B cell (primary cell): ENCODE data around the gene AMER3. TPM values are rescaled to one million over a fixed set of nuclear protein-coding genes. Genes with fewer than 3 reads are reported as not detected.

Source experiments
- ATAC-seq: fragments of 200-7000 bp; cut with Tn5 transposase; one replicate; pipeline ENCODE4 v1.10.0; 2021; ENCODE audit warnings: low read depth, mild to moderate bottlenecking, moderate number of reproducible peaks, moderate library complexity
- CTCF ChIA-PET: fragments of 350-600 bp; sonication (Branson Sonifier 250); formaldehyde crosslinking; loops from one replicate; lab custom pipeline; 2021; ENCODE audit warnings: antibody characterized with exemption, inconsistent platforms; lab: Charles Lee
- POLR2A ChIA-PET: fragments of 350-600 bp; sonication (Branson Sonifier 250); formaldehyde crosslinking; loops from one replicate; lab custom pipeline; 2021; ENCODE audit warnings: antibody characterized with exemption; lab: Charles Lee
- DNase-seq: peaks from one replicate; pipeline ENCODE4 v3.0.0; 2013
- H2AFZ ChIP-seq: 2 replicates; pipeline ENCODE4 v1.6.1; 2012; ENCODE audit warnings: mild to moderate bottlenecking, low read depth, low read length; ENCODE audit not compliant: insufficient read depth, poor library complexity, severe bottlenecking
- H3K27ac ChIP-seq, 2 donors: 1 replicate in 1 of 2; 2 replicates in 1 of 2; pipeline ENCODE4 v1.5.1; 2012 to 2013; ENCODE audit warnings: low read length in 2 of 2, mild to moderate bottlenecking in 2 of 2, moderate library complexity in 1 of 2
- H3K27me3 ChIP-seq, 4 experiments: fragments of 200-600 bp in 1 of 4; sonication (generic) in 1 of 4; replicated peaks in 1 of 4; 1 replicate in 2 of 4; 2 replicates in 2 of 4; pipeline versions ENCODE4 v1.6.1 to v1.7.0; 2013 to 2016; ENCODE audit warnings: low read length in 3 of 4, mild to moderate bottlenecking in 2 of 4, mixed read lengths in 1 of 4, moderate library complexity in 1 of 4; ENCODE audit not compliant: insufficient read depth in 4 of 4, control insufficient read depth in 3 of 4; ENCODE audit errors: control extremely low read depth in 1 of 4
- H3K36me3 ChIP-seq, 2 experiments: replicated peaks in 1 of 2; 1 replicate in 1 of 2; 2 replicates in 1 of 2; pipeline versions ENCODE4 v1.6.1 to v1.7.1; 2013; ENCODE audit warnings: low read length in 1 of 2; ENCODE audit not compliant: insufficient read depth in 2 of 2, control insufficient read depth in 1 of 2; ENCODE audit errors: control extremely low read depth in 1 of 2, extremely low read depth in 1 of 2
- H3K4me1 ChIP-seq, 2 donors: fragments of 200-600 bp in 1 of 2; sonication (generic) in 1 of 2; 1 replicate in 1 of 2; 2 replicates in 1 of 2; pipeline versions ENCODE4 v1.5.1 to v1.6.1; 2013 to 2017; ENCODE audit warnings: low read length in 2 of 2; ENCODE audit not compliant: control insufficient read depth in 2 of 2, insufficient read depth in 2 of 2
- H3K4me2 ChIP-seq: replicated peaks from 2 replicates; pipeline ENCODE3; 2012; ENCODE audit warnings: mild to moderate bottlenecking, low read depth, low read length; ENCODE audit not compliant: poor library complexity, severe bottlenecking
- H3K4me3 ChIP-seq, 5 experiments: fragments of 200-600 bp in 1 of 5; sonication (generic) in 1 of 5; 1 replicate in 3 of 5; 2 replicates in 2 of 5; pipeline versions ENCODE4 v1.5.1 to v1.7.0; 2011 to 2016; ENCODE audit warnings: low read length in 4 of 5, mild to moderate bottlenecking in 4 of 5, low read depth in 2 of 5, control low read depth in 1 of 5, moderate library complexity in 1 of 5; ENCODE audit not compliant: insufficient read depth in 1 of 5; ENCODE audit errors: control extremely low read depth in 1 of 5, extremely low read depth in 1 of 5
- H3K79me2 ChIP-seq: fragments of 200-600 bp; sonication (generic); one replicate; pipeline ENCODE4 v1.6.0; 2016; ENCODE audit warnings: low read length; ENCODE audit not compliant: control insufficient read depth, insufficient read depth
- H3K9ac ChIP-seq: fragments of 200-600 bp; sonication (generic); 2 replicates; pipeline ENCODE4 v1.6.1; 2017; ENCODE audit warnings: mild to moderate bottlenecking, low read length, moderate library complexity
- H3K9me3 ChIP-seq, 3 donors: one replicate each; pipeline versions ENCODE4 v1.6.1 to v1.7.1; 2013; ENCODE audit warnings: low read length in 2 of 3; ENCODE audit not compliant: control insufficient read depth in 2 of 3, insufficient read depth in 1 of 3; ENCODE audit errors: control extremely low read depth in 1 of 3
- H4K20me1 ChIP-seq: 2 replicates; pipeline ENCODE4 v1.6.0; 2012; ENCODE audit warnings: mild to moderate bottlenecking, low read length; ENCODE audit not compliant: insufficient read depth, control insufficient read depth, poor library complexity, severe bottlenecking
- H3K27ac Mint-ChIP-seq: one replicate; pipeline ENCODE4 v1.8.0; 2021; ENCODE audit warnings: mixed read lengths
- H3K27me3 Mint-ChIP-seq: one replicate; pipeline ENCODE4 v1.8.0; 2021; ENCODE audit warnings: mixed read lengths
- H3K4me1 Mint-ChIP-seq: one replicate; pipeline ENCODE4 v1.8.0; 2021; ENCODE audit warnings: mixed read lengths
- H3K4me3 Mint-ChIP-seq: one replicate; pipeline ENCODE4 v1.8.0; 2021; ENCODE audit warnings: mixed read lengths
- H3K9me3 Mint-ChIP-seq: one replicate; pipeline ENCODE4 v1.8.0; 2022; ENCODE audit warnings: mixed read lengths; ENCODE audit not compliant: insufficient read depth
- CTCF ChIP-seq: fragments of 200-600 bp; IDR thresholded peaks from one replicate; pipeline ENCODE4 v1.8.0; 2022; ENCODE audit warnings: antibody characterized with exemption, mild to moderate bottlenecking
- EZH2 ChIP-seq: IDR thresholded peaks from 2 replicates; pipeline ENCODE4 v1.6.1; 2012; ENCODE audit warnings: borderline replicate concordance, low read depth, mild to moderate bottlenecking, moderate library complexity, low read length; ENCODE audit not compliant: insufficient read depth, poor library complexity, severe bottlenecking
- WGBS: methylation state at CpG from one replicate; pipeline ENCODE4 v1.1.5; 2013; ENCODE audit warnings: missing lambda C conversion rate; ENCODE audit not compliant: insufficient coverage; 5-methylcytosine and 5-hydroxymethylcytosine counted together
- intact Hi-C: fragments of 100-400 bp; cut with micrococcal nuclease; formaldehyde crosslinking; loops from one replicate; pipeline ENCODE4 v1.10.0; 2022
- polyA plus RNA-seq: library from polyadenylated mRNA; depleted of rRNA; stranded (reverse); fragments of >200 nt; gene quantifications from 2 replicates; pipeline ENCODE4 v1.2.3, GENCODE V29; 2012
- total RNA-seq, 2 donors: library from RNA; stranded (reverse); fragments of 120-200 nt in 1 of 2; gene quantifications; 1 replicate in 1 of 2; 2 replicates in 1 of 2; pipeline versions ENCODE4 v1.2.3 to v1.2.4, GENCODE V29; 2013 to 2022

The AMER3 gene
- total and polyA plus RNA-seq, 2 donors (not counting 1 experiment from before 2014, with no cell fraction given): not detected

DNA sequence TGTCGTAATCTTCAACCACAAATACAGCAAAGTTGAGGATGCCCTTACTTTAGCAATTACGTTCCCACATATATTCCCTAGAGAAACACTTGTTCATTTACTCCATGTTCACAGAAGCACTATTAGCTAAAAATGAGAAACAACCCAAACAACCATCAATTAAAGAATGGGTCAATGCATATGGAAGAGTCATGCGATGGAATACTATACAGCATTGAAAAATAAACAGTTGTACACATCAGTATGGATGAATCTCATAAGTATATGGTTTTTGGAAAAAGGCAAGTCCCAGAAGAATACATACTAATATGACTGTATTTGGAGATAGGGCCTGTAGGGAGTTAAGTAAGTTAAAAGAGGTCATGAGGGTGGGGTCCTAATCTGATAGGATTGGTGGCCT is 20.1 kb upstream of the AMER3 start:
- no peak for ATAC-seq
- Histone ChIP-seq H4K20me1 (no peaks in the 10 kb centered on the region), H3K27ac (no peak overlapping the region), H3K4me2 (no peak overlapping the region), H3K27me3 (peaks cover 0 to 3% (median 0%) of the 10 kb centered on the region in 4 experiments), H3K79me2 (no peaks in the 10 kb centered on the region), H3K9me3 (peaks cover 0 to 12% (median 5%) of the 10 kb centered on the region in 3 donors), H3K4me1 (no peaks in the 10 kb centered on the region), H2AFZ (no peak overlapping the region), H3K36me3 (no peaks in the 10 kb centered on the region), H3K9ac (no peak overlapping the region), H3K4me3 (no peak overlapping the region)
- Mint-ChIP-seq H3K27me3 (peaks cover 7% of the 10 kb centered on the region), H3K27ac (no peak overlapping the region), H3K4me3 (no peak overlapping the region), H3K9me3 (peaks cover 5% of the 10 kb centered on the region), H3K4me1 (no peaks in the 10 kb centered on the region)
- CTCF ChIA-PET: no interaction called here
- intact Hi-C loops: no loop called here
- TF ChIP-seq EZH2 (no peak), CTCF (no peak)
- DNase-seq: no peak
- POLR2A ChIA-PET: no interaction called here
- WGBS: 100% methylated on average over 2 of the region's 3 CpGs

- TF ChIP-seq EZH2: no peak
- no peak for TF ChIP-seq CTCF
- peaks cover 16% of the 10 kb centered on the region for H3K27me3 Mint-ChIP-seq
- no peak overlapping the region for H3K4me3 Mint-ChIP-seq
- H3K27ac ChIP-seq: no peak overlapping the region
- no peak for ATAC-seq
- H3K79me2 ChIP-seq: no peaks in the 10 kb centered on the region
- peaks cover 0 to 12% (median 5%) of the 10 kb centered on the region in 3 donors for H3K9me3 ChIP-seq
- H3K27me3 ChIP-seq: peaks cover 0 to 3% (median 0%) of the 10 kb centered on the region in 4 experiments
- no peak for DNase-seq
- CTCF ChIA-PET: no interaction called here
- H3K4me3 ChIP-seq: no peak overlapping the region
- H3K9me3 Mint-ChIP-seq: peaks cover 5% of the 10 kb centered on the region
- H3K27ac Mint-ChIP-seq: no peak overlapping the region
- no peak overlapping the region for H2AFZ ChIP-seq
- H3K4me2 ChIP-seq: no peak overlapping the region
- no peaks in the 10 kb centered on the region for H3K4me1 ChIP-seq
- no peaks in the 10 kb centered on the region for H4K20me1 ChIP-seq
- H3K36me3 ChIP-seq: no peaks in the 10 kb centered on the region
- intact Hi-C loops: no loop called here
- no peak overlapping the region for H3K9ac ChIP-seq
- H3K4me1 Mint-ChIP-seq: no peaks in the 10 kb centered on the region
- 86% methylated on average over 3 of the region's 6 CpGs for WGBS
- POLR2A ChIA-PET: no interaction called here
These were observed 18.9 kb upstream of the AMER3 start for GRCh38 chr2:130736487-130736886.
